SIG-M5 (cell line): ENCODE results near the gene FAT1.

Experiments used
- DNase-seq: peaks from one replicate; lab custom pipeline; 2025; lab: John Stamatoyannopoulos, UW

FAT1 gene

GRCh38 chr4:186570193-186570996, 153.3 kb downstream of the FAT1 start:
- no peak for DNase-seq

DNA sequence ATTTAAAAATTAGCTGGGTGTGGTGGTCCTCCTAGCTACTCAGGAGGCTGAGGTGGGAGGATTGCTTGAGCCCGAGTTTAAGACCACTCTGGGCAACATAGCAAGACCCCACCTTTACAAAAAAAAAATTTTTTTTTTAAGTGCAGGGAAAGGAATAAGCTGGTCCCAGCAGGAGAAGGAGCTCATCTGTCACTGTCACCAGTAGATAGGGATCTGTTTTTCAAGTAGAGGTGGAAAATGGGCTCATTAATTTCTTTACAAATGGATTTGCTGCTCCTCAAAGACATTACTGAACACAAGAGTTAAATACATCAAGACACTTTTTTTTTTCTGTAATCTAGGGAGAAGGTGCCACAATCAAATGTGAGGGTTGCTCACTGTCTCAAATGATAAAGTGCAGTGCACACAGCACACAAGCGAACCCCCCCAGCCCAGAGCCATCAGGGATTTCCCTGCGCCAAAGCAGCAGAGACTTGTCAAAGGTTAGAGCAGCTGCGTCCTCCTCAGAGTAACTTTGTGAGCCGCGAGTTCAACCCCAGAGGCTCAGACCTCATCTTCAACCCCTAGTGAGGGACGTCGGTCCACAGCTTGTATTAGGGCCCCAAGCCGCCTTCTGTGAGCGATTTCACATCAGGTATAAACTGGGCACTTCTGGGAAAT, 154.0 kb downstream of the FAT1 start:
- no peak for DNase-seq

GRCh38 chr4:186566068-186566467, 157.6 kb downstream of the FAT1 start:
- no peak for DNase-seq

GRCh38 chr4:186563761-186564160, 159.9 kb downstream of the FAT1 start:
- DNase-seq = no peak

- no peak for DNase-seq
Observed at GRCh38 chr4:186561748-186562147, 161.9 kb downstream of the FAT1 start.

GRCh38 chr4:186560647-186561046, 163.0 kb downstream of the FAT1 start:
- no peak for DNase-seq

DNA sequence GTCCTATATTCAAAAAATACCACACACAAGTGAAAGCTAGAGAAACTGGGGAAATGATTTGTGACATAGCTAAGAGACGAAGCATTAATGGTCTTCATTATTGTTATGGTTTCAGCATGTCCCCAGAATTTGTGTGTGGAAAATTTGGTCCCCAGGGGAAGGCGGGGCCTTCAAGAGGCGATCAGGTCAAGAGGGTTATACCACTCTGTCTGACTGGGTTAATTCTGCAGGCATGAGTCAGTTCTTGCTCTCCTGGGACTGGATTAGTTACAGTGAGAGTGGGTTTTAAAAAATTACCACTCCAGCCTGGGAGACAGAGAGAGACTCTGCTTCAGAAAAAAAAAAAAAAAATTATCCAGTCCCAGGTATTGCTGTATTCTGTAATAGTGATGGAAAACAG, 166.2 kb downstream of the FAT1 start:
- DNase-seq = no peak

GRCh38 chr4:186557061-186557460, 166.6 kb downstream of the FAT1 start:
- no peak for DNase-seq

GRCh38 chr4:186554914-186555827, 168.5 kb downstream of the FAT1 start, which contains the start of gene MTNR1A:
Gene MTNR1A, minus strand, starts transcription at chr4:186555567. Its CDS starts 202 bp downstream, at chr4:186555365.
- DNase-seq = no peak

DNA sequence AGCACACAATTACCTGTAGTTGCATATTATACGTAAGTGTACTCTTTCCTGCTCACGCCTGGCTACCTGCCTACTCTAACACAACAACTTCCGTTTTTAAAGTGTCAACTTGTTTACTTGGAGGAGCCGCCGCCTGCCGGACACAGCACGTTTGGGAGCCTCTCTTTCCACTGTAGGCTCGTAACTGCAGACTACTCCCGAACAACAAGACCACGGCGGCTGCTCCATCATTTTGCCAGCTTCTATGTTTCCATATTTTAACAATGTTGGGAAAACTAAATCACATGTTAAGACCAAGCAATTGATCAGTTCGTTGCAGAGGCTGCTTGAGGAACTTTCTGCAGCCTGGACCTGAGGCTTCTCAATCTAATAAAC, 169.1 kb downstream of the FAT1 start:
- DNase-seq = no peak

GRCh38 chr4:186553717-186554116, 169.9 kb downstream of the FAT1 start:
- DNase-seq = no peak

- DNase-seq = no peak
Observed at GRCh38 chr4:186551849-186552248, 171.8 kb downstream of the FAT1 start.

DNA sequence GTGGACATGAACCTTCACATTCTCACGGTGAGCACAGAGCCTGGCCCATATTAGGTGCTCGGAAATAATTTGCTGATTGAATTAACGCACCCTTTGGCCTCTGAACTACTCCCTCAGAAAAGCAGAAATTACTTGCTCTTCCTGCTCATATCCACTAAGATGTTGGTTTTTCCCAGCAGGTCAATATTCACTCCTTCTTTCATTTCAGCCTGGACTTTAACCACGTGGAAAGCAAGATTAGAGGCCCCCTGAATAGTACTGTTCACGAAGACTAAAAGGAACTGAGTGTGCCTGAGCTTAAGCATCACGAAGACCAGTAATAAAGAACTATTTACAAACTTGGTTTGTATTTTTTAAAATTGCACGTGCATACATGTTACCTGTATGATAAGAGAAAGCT, 178.2 kb downstream of the FAT1 start:
- DNase-seq = no peak

GRCh38 chr4:186543206-186543605, 180.4 kb downstream of the FAT1 start:
- DNase-seq = no peak

DNA sequence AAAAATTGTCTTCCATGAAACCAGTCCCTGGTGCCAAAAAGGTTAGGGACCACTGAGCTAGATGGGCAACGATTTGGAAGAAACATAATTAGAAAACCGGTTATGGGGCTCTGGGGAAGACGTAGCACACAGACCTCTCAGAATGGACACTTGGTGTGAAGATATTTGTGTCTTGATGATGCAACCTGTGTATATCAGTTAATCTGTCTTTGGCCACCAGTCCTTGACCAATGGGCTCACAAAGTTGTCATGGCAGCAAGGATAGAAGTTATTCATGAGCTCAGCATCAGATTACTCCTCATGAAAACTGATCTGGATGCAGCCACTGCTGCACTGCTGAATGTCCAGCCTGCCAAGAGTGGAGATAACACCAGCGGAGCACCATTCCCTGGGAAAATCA, 181.9 kb downstream of the FAT1 start:
- no peak for DNase-seq

DNA sequence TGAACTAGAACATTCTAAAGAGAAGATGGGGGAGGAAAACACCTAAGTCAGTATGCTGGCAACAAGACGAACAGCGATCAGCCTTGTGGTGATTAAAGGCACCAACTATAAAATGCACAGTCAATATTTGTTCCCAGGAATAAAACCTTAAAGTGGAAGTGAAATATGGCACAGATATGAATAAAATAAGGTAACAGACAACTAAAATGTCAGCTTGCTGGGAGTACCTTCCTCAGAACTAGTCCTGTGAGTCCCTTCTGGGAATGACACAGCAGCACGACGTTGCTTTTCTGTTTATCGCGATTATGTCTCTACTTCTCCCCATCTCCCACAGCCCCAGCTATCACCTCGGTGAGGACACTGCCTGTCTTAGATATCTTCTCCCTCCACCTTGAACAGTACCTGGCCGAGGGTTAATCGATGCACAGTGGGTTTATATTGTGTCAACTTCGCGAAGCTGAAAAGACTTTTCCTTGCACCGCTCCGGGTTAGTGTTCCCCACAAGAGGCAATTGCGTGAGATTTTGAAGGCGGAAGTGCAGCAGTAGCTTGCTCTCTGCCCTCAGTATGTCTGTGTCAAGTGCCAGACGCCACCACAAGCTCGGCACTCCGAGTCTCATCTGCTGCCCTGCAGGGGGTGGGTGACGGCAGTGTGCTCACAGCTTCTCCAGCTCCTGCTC, 185.7 kb downstream of the FAT1 start:
- DNase-seq = no peak
